PC-9 (cell line): ENCODE results near the gene SMC3.

Source experiments
- CTCF ChIP-seq: fragments of 200-600 bp; sonication (generic); conservative IDR thresholded peaks from 2 replicates; pipeline ENCODE4 v1.6.1; 2017; ENCODE audit warnings: mixed run types, antibody characterized with exemption, mild to moderate bottlenecking, moderate library complexity
- EZH2 ChIP-seq: fragments of 200-600 bp; sonication (generic); IDR thresholded peaks from 2 replicates; pipeline ENCODE4 v1.8.0; 2017; ENCODE audit warnings: antibody characterized with exemption, low read depth

GRCh38 chr10:110528224-110528996, 39.1 kb upstream of the SMC3 start:
- TF ChIP-seq CTCF (no peak), EZH2 (no peak)
